ENCODE measurements around the gene NBPF12.
"Not testable (repeated sequence)": the region's sequence is repeated elsewhere in the genome, so short reads cannot be mapped to it uniquely, and the experiment has no call there.

DNA sequence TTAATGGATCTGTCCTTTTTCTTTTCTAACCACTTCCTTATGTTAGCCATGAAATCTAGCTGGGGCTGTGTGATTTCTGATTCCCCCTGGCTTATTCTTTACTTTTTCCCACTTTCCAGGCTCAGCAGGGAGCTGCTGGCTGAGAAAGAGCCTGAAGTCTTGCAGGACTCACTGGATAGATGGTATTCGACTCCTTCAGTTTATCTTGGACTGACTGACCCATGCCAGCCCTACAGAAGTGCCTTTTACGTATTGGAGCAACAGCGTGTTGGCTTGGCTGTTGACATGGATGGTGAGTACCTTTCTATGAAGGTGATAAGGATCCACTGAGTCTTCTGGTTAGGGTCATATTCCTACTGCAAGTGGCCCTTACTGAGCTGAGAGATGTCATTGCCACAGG lies 51.3 kb downstream of the NBPF12 start:
- TF ChIP-seq, protein P1, sequence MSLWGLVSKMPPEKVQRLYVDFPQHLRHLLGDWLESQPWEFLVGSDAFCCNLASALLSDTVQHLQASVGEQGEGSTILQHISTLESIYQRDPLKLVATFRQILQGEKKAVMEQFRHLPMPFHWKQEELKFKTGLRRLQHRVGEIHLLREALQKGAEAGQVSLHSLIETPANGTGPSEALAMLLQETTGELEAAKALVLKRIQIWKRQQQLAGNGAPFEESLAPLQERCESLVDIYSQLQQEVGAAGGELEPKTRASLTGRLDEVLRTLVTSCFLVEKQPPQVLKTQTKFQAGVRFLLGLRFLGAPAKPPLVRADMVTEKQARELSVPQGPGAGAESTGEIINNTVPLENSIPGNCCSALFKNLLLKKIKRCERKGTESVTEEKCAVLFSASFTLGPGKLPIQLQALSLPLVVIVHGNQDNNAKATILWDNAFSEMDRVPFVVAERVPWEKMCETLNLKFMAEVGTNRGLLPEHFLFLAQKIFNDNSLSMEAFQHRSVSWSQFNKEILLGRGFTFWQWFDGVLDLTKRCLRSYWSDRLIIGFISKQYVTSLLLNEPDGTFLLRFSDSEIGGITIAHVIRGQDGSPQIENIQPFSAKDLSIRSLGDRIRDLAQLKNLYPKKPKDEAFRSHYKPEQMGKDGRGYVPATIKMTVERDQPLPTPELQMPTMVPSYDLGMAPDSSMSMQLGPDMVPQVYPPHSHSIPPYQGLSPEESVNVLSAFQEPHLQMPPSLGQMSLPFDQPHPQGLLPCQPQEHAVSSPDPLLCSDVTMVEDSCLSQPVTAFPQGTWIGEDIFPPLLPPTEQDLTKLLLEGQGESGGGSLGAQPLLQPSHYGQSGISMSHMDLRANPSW (CRISPR knock-in tag; conservative IDR thresholded peaks at IDR 0.05; ENCODE audit: low read depth), result not testable (repeated sequence)
- TF ChIP-seq ZNF416 (CRISPR knock-in tag; IDR thresholded peaks at IDR 0.05); CTCF (IDR thresholded peaks at IDR 0.05); TEAD1 (CRISPR knock-in tag; IDR thresholded peaks at IDR 0.05); PREB (CRISPR knock-in tag; IDR thresholded peaks at IDR 0.05; ENCODE audit: borderline replicate concordance); TCF7 (CRISPR knock-in tag; IDR thresholded peaks at IDR 0.05; ENCODE audit: low read depth); NFYB (CRISPR knock-in tag; conservative IDR thresholded peaks at IDR 0.05; ENCODE audit: low read depth); FOXK1 (CRISPR knock-in tag; IDR thresholded peaks at IDR 0.05); ELF4 (CRISPR knock-in tag; IDR thresholded peaks at IDR 0.05; ENCODE audit: low read depth); ATF1 (CRISPR knock-in tag; IDR thresholded peaks at IDR 0.05); SOX15 (CRISPR knock-in tag; IDR thresholded peaks at IDR 0.05): not testable (repeated sequence)
- TF ChIP-seq, protein P2, sequence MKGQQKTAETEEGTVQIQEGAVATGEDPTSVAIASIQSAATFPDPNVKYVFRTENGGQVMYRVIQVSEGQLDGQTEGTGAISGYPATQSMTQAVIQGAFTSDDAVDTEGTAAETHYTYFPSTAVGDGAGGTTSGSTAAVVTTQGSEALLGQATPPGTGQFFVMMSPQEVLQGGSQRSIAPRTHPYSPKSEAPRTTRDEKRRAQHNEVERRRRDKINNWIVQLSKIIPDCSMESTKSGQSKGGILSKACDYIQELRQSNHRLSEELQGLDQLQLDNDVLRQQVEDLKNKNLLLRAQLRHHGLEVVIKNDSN (CRISPR knock-in tag; IDR thresholded peaks at IDR 0.05), result not testable (repeated sequence)

Data from WTC11 (cell line).